ENCODE measurements around the gene SYNM. TPM values are rescaled to one million over a fixed set of nuclear protein-coding genes. Genes with fewer than 3 reads are reported as not detected.

Gene SYNM
- polyA plus RNA-seq, 1 donor: 29.4 TPM

- H3K36me3 ChIP-seq (ENCODE audit: control insufficient read depth, insufficient read depth, low read length): no peaks in the 10 kb centered on the region
- H3K4me3 ChIP-seq (ENCODE audit: low read length): no peak overlapping the region
- H3K27ac ChIP-seq (ENCODE audit: low read length): no peak overlapping the region
- 100% methylated on average over 1 of the region's 14 CpGs for WGBS (ENCODE audit: insufficient coverage, low lambda C conversion rate)
- H3K9me3 ChIP-seq (ENCODE audit: control insufficient read depth, low read depth, low read length): peaks cover 2% of the 10 kb centered on the region
- DNase-seq: no peak
- H3K4me1 ChIP-seq (ENCODE audit: control insufficient read depth, insufficient read depth, low read length): peaks cover 3% of the 10 kb centered on the region
- H3K27me3 ChIP-seq (ENCODE audit: control insufficient read depth, insufficient read depth, low read length): peaks cover 41% of the 10 kb centered on the region
Measured at GRCh38 chr15:99097441-99098410, 7.2 kb upstream of the SYNM start.

- peaks cover 2% of the 10 kb centered on the region for H3K9me3 ChIP-seq (ENCODE audit: control insufficient read depth, low read depth, low read length)
- H3K36me3 ChIP-seq (ENCODE audit: control insufficient read depth, insufficient read depth, low read length): no peaks in the 10 kb centered on the region
- H3K27ac ChIP-seq (ENCODE audit: low read length): no peak overlapping the region
- peaks cover 3% of the 10 kb centered on the region for H3K4me1 ChIP-seq (ENCODE audit: control insufficient read depth, insufficient read depth, low read length)
- peaks cover 44% of the 10 kb centered on the region for H3K27me3 ChIP-seq (ENCODE audit: control insufficient read depth, insufficient read depth, low read length)
- DNase-seq: no peak
- 100% methylated on average over 1 of the region's 12 CpGs for WGBS (ENCODE audit: insufficient coverage, low lambda C conversion rate)
- H3K4me3 ChIP-seq (ENCODE audit: low read length): no peak overlapping the region
Measured at GRCh38 chr15:99098426-99098825, 6.5 kb upstream of the SYNM start.

GRCh38 chr15:99098991-99099390 is 5.9 kb upstream of the SYNM start:
- H3K36me3 ChIP-seq (ENCODE audit: control insufficient read depth, insufficient read depth, low read length): no peaks in the 10 kb centered on the region
- H3K9me3 ChIP-seq (ENCODE audit: control insufficient read depth, low read depth, low read length): peaks cover 2% of the 10 kb centered on the region
- no CpG with 5 or more reads among the region's 6 CpGs for WGBS (ENCODE audit: insufficient coverage, low lambda C conversion rate)
- H3K27me3 ChIP-seq (ENCODE audit: control insufficient read depth, insufficient read depth, low read length): peaks cover 44% of the 10 kb centered on the region
- no peak overlapping the region for H3K4me3 ChIP-seq (ENCODE audit: low read length)
- H3K4me1 ChIP-seq (ENCODE audit: control insufficient read depth, insufficient read depth, low read length): peaks cover 3% of the 10 kb centered on the region
- DNase-seq: no peak
- no peak overlapping the region for H3K27ac ChIP-seq (ENCODE audit: low read length)

- Histone ChIP-seq H3K36me3 (ENCODE audit: control insufficient read depth, insufficient read depth, low read length) (no peaks in the 10 kb centered on the region), H3K4me1 (ENCODE audit: control insufficient read depth, insufficient read depth, low read length) (peaks cover 3% of the 10 kb centered on the region), H3K27ac (ENCODE audit: low read length) (no peak overlapping the region), H3K4me3 (ENCODE audit: low read length) (no peak overlapping the region), H3K27me3 (ENCODE audit: control insufficient read depth, insufficient read depth, low read length) (peaks cover 44% of the 10 kb centered on the region), H3K9me3 (ENCODE audit: control insufficient read depth, low read depth, low read length) (peaks cover 2% of the 10 kb centered on the region)
- no peak for DNase-seq
- whole genome bisulfite sequencing (ENCODE audit: insufficient coverage, low lambda C conversion rate): no CpG with 5 or more reads among the region's 7 CpGs
Measured at GRCh38 chr15:99099661-99100060, 5.2 kb upstream of the SYNM start.

- DNase-seq: peak; percentile 60 to 64
- Histone ChIP-seq H3K9me3 (ENCODE audit: control insufficient read depth, low read depth, low read length) (peaks cover 2% of the 10 kb centered on the region), H3K36me3 (ENCODE audit: control insufficient read depth, insufficient read depth, low read length) (no peaks in the 10 kb centered on the region), H3K27me3 (ENCODE audit: control insufficient read depth, insufficient read depth, low read length) (peaks cover 44% of the 10 kb centered on the region), H3K4me3 (ENCODE audit: low read length) (peak overlapping the region; percentile 28), H3K4me1 (ENCODE audit: control insufficient read depth, insufficient read depth, low read length) (peaks cover 3% of the 10 kb centered on the region), H3K27ac (ENCODE audit: low read length) (no peak overlapping the region)
- 50% methylated on average over 2 of the region's 50 CpGs for WGBS (ENCODE audit: insufficient coverage, low lambda C conversion rate)
Measured at GRCh38 chr15:99100245-99101173, 4.4 kb upstream of the SYNM start.

- Histone ChIP-seq H3K4me1 (ENCODE audit: control insufficient read depth, insufficient read depth, low read length) (peaks cover 3% of the 10 kb centered on the region), H3K9me3 (ENCODE audit: control insufficient read depth, low read depth, low read length) (peaks cover 2% of the 10 kb centered on the region), H3K4me3 (ENCODE audit: low read length) (no peak overlapping the region), H3K27ac (ENCODE audit: low read length) (no peak overlapping the region), H3K27me3 (ENCODE audit: control insufficient read depth, insufficient read depth, low read length) (peaks cover 51% of the 10 kb centered on the region), H3K36me3 (ENCODE audit: control insufficient read depth, insufficient read depth, low read length) (no peaks in the 10 kb centered on the region)
- DNase-seq: no peak
- 77% methylated on average over 4 of the region's 7 CpGs for WGBS (ENCODE audit: insufficient coverage, low lambda C conversion rate)
Measured at GRCh38 chr15:99101501-99101900, 3.4 kb upstream of the SYNM start.

GRCh38 chr15:99102332-99103235 is 2.3 kb upstream of the SYNM start:
- no peak for DNase-seq
- Histone ChIP-seq H3K27ac (ENCODE audit: low read length) (no peak overlapping the region), H3K9me3 (ENCODE audit: control insufficient read depth, low read depth, low read length) (peaks cover 2% of the 10 kb centered on the region), H3K4me3 (ENCODE audit: low read length) (no peak overlapping the region), H3K4me1 (ENCODE audit: control insufficient read depth, insufficient read depth, low read length) (peaks cover 3% of the 10 kb centered on the region), H3K36me3 (ENCODE audit: control insufficient read depth, insufficient read depth, low read length) (no peaks in the 10 kb centered on the region), H3K27me3 (ENCODE audit: control insufficient read depth, insufficient read depth, low read length) (peaks cover 60% of the 10 kb centered on the region)
- WGBS (ENCODE audit: insufficient coverage, low lambda C conversion rate): 94% methylated on average over 3 of the region's 13 CpGs

GRCh38 chr15:99103279-99103678 is 1.6 kb upstream of the SYNM start:
- Histone ChIP-seq H3K36me3 (ENCODE audit: control insufficient read depth, insufficient read depth, low read length) (no peaks in the 10 kb centered on the region), H3K27ac (ENCODE audit: low read length) (no peak overlapping the region), H3K9me3 (ENCODE audit: control insufficient read depth, low read depth, low read length) (peaks cover 2% of the 10 kb centered on the region), H3K4me1 (ENCODE audit: control insufficient read depth, insufficient read depth, low read length) (peaks cover 3% of the 10 kb centered on the region), H3K27me3 (ENCODE audit: control insufficient read depth, insufficient read depth, low read length) (peaks cover 61% of the 10 kb centered on the region), H3K4me3 (ENCODE audit: low read length) (no peak overlapping the region)
- no CpG with 5 or more reads among the region's 2 CpGs for WGBS (ENCODE audit: insufficient coverage, low lambda C conversion rate)
- no peak for DNase-seq

- no peaks in the 10 kb centered on the region for H3K36me3 ChIP-seq (ENCODE audit: control insufficient read depth, insufficient read depth, low read length)
- peak overlapping the region; percentile 42 for H3K27ac ChIP-seq (ENCODE audit: low read length)
- H3K4me3 ChIP-seq (ENCODE audit: low read length): peak overlapping the region; percentile 45
- DNase-seq: peak; percentile 35 to 75
- no CpG with 5 or more reads among the region's 116 CpGs for WGBS (ENCODE audit: insufficient coverage, low lambda C conversion rate)
- H3K4me1 ChIP-seq (ENCODE audit: control insufficient read depth, insufficient read depth, low read length): peaks cover 1% of the 10 kb centered on the region
- H3K27me3 ChIP-seq (ENCODE audit: control insufficient read depth, insufficient read depth, low read length): peaks cover 47% of the 10 kb centered on the region
- H3K9me3 ChIP-seq (ENCODE audit: control insufficient read depth, low read depth, low read length): no peaks in the 10 kb centered on the region
Measured at GRCh38 chr15:99105514-99106341, 848 bp downstream of the SYNM start.
